Measurements from ENCODE around the gene TMEM109.

The TMEM109 gene

DNA sequence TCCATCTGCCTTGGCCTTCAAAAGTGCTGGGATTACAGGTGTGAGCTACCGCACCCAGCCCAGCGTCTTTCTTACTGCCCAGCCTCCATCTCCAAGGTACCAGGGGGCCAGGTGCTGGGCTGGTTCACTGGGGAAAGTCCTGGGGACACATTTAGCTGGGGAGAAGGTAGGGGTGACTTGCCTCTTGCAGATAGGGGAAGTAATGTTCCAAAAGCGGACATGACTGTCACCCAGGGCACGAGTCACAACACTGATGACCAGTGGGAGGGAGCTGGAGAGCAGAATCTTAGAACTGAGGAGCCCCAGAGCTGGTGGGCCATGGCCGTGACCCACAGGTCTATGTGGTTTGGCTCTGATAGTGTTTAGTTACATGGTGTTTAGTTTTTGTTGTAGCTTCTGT lies 40.5 kb downstream of the TMEM109 start:
- no peak for TF ChIP-seq POLR2A (IDR thresholded peaks at IDR 0.05; ENCODE audit: low read length)
- no peak for TF ChIP-seq GATA1 (IDR thresholded peaks at IDR 0.05; ENCODE audit: low read depth, low read length)
- no peak for DNase-seq

DNA sequence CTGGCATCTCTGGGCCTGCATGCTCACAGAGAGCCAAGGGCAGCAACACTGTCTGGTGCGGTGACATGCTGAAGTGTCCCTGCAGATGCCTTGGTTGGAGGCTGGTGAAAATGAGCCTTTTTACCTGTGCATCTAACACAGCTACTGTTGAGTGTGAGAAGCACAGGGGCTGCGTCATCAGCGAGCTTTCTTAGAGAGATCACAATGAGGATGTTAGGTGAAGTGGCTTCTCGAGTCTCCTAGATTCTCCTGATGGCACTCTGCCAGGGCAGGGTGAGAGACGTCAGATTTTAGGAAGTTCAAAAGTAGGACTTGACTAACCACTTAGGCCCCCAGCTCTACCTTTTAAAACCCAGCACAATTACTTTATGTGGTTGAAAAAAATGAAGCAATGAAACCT lies 41.6 kb downstream of the TMEM109 start:
- no peak for TF ChIP-seq GATA1 (IDR thresholded peaks at IDR 0.05; ENCODE audit: low read depth, low read length)
- TF ChIP-seq POLR2A (IDR thresholded peaks at IDR 0.05; ENCODE audit: low read length): no peak
- DNase-seq: no peak

DNA sequence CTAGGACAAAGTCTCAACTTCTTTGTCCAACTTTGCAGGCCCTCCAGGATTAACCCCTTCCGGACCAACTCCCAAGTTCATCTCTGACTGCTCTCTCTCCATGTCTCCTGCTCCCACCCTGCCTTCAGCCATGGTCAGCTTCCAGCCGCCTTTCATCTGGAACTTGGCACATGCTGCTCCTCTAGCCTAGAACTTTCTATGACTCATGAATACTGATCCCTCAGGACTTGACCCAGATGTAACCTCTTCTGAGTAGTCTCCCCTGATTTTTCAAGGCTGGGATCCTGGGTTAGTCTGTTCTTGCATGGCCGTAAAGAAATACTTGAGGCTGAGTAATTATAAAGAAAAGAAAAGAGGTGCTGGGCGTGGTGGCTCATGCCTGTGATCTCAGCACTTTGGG lies 43.2 kb downstream of the TMEM109 start:
- DNase-seq: no peak
- TF ChIP-seq GATA1 (IDR thresholded peaks at IDR 0.05; ENCODE audit: low read depth, low read length): no peak

DNA sequence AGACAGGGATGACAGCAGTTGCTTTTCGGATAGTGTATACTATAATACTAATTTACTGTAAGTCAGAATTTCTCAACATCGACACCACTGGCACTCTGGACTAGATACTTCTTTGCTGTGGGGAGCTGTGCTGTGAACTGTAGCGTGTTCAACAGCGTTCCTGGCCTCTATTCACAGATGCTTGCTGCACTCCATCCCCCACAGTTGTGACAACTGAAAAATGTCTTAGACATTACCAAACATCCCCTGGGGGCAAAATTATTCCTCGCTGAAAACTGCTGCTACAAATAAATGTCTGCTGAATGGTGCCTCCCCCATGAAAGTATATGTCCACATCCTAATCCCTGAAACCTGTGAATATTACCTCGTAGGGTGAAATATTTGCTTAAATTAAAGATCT lies 45.5 kb downstream of the TMEM109 start:
- no peak for TF ChIP-seq GATA1 (IDR thresholded peaks at IDR 0.05; ENCODE audit: low read depth, low read length)
- no peak for TF ChIP-seq POLR2A (IDR thresholded peaks at IDR 0.05; ENCODE audit: low read length)
- DNase-seq: no peak

DNA sequence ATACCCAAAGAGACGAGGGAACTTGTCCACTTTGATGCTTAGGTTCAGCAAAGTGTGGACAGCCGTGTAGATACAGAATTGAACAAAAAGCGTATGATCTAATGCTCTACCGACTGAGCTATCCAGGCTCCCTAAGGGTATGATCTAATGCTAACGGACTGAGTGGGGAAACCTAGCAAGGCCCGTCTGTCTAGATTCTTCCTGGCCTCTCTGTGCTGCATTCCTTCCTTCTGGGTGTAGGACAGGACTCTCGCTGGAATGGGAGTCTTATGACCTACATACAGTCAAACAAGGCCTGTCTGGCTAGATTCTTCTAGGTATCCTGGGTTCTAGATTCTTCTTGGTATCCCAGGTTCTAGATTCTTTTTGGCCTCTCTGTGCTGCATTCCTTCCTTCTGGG lies 46.4 kb downstream of the TMEM109 start:
- no peak for TF ChIP-seq POLR2A (IDR thresholded peaks at IDR 0.05; ENCODE audit: low read length)
- no peak for TF ChIP-seq GATA1 (IDR thresholded peaks at IDR 0.05; ENCODE audit: low read depth, low read length)
- no peak for DNase-seq

DNA sequence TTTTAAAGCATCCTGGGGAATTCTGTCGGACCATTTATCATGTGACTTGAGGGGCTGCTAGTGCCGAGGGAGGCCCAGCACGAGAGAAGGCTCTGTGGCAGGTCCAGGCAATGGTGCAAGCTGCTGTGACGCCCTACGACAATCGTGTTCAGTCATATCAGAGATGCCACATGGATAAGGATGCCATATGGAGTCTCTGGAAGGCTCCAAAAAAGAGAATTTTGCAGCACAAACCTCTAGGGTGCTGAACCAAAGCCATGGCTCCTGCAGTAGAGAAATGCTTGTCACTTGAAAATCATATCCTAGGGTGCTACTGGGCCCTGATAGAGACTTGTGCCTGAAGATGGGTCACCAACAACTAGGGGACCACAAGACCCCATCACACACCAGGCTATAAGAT lies 50.8 kb downstream of the TMEM109 start:
- DNase-seq: no peak
- TF ChIP-seq POLR2A (IDR thresholded peaks at IDR 0.05; ENCODE audit: low read length) (no peak), GATA1 (IDR thresholded peaks at IDR 0.05; ENCODE audit: low read depth, low read length) (no peak)

DNA sequence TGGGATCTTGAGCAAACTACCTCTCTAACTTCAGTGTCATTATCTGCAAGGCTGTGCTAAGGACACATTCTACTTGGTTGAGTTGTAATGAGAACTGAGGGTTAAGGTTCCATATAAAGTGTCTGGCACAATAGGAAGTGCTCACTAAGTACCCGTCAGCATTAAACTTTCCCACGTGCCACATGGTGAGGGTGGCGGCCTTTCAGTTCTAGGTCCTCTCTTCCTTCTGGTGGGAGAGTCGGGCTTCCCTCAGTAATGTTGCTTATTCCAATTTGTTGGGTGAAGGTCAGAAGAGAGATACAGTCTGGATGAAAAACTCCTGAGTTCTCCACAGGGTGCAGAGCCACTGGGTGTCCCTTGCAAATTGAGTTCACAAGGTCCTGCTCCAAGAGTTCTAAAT lies 52.9 kb downstream of the TMEM109 start:
- TF ChIP-seq GATA1 (IDR thresholded peaks at IDR 0.05; ENCODE audit: low read depth, low read length) (no peak), POLR2A (IDR thresholded peaks at IDR 0.05; ENCODE audit: low read length) (no peak)
- DNase-seq: no peak

DNA sequence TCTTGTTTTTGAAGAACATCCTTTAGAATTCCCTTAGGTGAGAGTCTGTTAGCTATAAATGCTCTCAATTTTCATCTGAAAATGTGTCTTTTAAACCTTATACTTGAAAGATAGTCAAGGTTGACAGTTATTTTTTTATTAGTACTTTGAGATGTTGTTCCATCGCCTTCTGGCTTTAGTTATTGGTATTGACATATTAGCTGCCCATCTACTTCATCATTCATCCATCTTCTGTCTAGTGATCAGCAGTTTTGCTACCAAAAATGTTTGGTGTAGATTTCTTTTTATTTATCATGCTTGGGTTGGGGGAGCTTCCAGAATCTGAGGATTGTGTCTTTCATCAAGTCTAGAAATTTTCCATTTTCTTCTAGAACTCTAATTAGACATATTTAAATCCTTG lies 54.3 kb downstream of the TMEM109 start:
- no peak for TF ChIP-seq GATA1 (IDR thresholded peaks at IDR 0.05; ENCODE audit: low read depth, low read length)
- no peak for TF ChIP-seq POLR2A (IDR thresholded peaks at IDR 0.05; ENCODE audit: low read length)
- DNase-seq: no peak

DNA sequence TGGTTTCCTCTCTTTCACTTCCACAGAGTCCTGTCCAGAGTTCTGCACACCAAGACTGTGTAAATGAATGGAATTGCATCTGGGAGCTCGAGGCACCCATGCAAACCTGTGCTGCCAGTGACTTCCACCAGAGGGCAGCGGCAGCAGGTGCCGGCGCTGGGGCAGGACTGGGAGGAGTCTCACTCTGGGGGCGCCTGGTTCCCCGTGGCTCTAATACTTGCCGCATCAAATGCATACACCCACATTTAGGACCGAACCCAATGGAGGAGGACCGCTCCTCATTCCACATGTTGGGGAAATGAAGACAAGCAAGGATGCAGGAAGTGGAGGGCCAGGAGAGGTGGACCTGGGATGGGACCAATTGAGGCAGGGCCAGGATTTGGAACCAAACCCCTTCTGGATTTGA lies 56.4 kb downstream of the TMEM109 start:
- TF ChIP-seq GATA1 (IDR thresholded peaks at IDR 0.05; ENCODE audit: low read depth, low read length) (no peak), POLR2A (IDR thresholded peaks at IDR 0.05; ENCODE audit: low read length) (no peak)
- peak; percentile 42 to 63 for DNase-seq

DNA sequence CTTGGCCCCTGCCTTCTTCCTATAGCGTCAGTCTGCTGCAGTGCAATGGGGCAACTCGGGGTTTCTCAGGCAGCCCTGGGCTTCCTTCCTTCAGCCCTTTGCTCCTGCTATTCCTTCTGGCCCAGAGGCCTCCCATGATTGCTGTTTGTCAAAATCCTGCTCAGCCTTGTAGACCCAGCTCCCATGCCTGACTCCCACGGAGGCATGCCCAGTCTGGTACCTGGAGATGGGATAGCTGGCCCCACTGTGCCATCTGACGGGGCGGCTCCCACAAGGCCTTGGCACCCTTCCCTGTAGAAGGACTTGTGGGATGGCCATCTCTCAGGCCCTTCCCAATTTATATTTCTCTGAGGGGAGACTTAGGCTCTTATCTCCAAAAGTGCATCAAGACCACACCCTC lies 56.9 kb downstream of the TMEM109 start:
- DNase-seq: no peak

DNA sequence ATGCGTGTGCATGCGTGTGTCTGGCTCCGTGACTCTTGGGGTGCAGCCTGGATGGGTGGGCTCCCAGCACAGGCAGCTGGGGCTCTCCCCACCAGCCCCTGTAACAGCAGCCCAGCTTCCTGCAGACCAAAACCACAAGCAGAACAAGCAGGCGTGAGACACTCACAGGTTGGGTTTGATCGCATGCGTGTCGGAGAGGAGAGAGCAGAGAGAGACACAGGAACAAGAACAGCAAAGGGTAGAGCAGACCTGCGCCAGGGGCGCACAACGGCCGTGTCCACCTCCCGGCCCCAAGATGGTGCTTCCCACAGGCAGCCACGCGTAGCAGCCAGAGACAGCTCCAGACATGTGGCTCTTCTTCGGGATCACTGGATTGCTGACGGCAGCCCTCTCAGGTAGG lies 57.6 kb downstream of the TMEM109 start, which contains the start of gene CD6:
Gene CD6, plus strand, starts transcription at position 161 of the 400 bp plus-strand sequence. Its CDS starts 186 bp downstream, at position 347.
- TF ChIP-seq GATA1 (IDR thresholded peaks at IDR 0.05; ENCODE audit: low read depth, low read length): no peak
- TF ChIP-seq POLR2A (IDR thresholded peaks at IDR 0.05; ENCODE audit: low read length): no peak
- no peak for DNase-seq

More for the DNA sequence above, 56.9 kb downstream of the TMEM109 start:
- TF ChIP-seq POLR2A (IDR thresholded peaks at IDR 0.05; ENCODE audit: low read length) (no peak), GATA1 (IDR thresholded peaks at IDR 0.05; ENCODE audit: low read depth, low read length) (no peak)

DNA sequence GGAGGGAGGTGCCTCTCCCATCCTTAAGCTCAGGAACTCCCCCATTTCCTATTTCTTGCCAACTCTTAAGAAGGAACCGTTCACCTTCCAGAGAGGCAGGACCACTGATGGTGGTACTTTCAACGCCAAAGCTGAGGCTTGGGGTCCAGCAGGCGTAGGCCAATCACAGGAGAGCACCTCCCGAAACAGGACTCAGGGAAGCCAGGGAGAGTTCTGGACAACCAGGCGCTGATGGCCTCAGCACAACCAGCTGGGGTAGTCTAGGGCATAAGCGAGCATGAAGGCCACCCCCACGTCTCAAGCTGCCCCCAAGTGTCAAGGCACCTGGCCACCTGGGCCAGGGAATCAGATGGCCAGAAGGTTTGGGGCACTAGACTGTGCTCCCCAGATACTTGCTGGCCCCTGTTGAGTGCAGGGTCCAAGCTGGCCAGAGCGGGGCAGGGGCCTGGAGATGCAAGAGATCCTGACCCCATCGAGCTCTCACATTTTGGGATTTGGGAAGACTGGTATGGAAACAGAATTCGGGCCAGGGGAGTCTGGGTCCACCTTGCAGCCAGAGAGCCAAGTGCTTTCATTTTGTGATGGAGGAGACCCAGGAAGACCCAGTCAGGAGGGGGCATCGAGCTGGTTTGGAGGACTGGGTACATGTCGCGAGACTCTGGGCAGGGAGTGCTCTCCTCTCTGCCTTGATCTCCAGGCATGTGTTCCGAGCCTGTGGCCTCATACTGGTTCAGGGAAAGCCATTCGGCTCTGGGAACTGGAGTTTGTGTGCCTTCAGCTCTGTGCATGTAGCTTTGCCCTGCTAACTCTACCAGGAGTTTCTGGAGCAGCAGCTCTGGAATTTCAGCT lies 58.4 kb downstream of the TMEM109 start:
- no peak for DNase-seq
- TF ChIP-seq POLR2A (IDR thresholded peaks at IDR 0.05; ENCODE audit: low read length): no peak
- TF ChIP-seq GATA1 (IDR thresholded peaks at IDR 0.05; ENCODE audit: low read depth, low read length): no peak
